SKM-1 treated with dmso at 0.1 percent for 144 hours (cell line): Measurements from ENCODE around the gene KLHL3.
"Not testable (repeated sequence)": the region's sequence is repeated elsewhere in the genome, so short reads cannot be mapped to it uniquely, and the experiment has no call there.

ENCODE experiments used
- DNase-seq: peaks from one replicate; lab custom pipeline; 2025; ENCODE audit not compliant: unreplicated experiment; lab: John Stamatoyannopoulos, UW

Gene KLHL3, protein sequence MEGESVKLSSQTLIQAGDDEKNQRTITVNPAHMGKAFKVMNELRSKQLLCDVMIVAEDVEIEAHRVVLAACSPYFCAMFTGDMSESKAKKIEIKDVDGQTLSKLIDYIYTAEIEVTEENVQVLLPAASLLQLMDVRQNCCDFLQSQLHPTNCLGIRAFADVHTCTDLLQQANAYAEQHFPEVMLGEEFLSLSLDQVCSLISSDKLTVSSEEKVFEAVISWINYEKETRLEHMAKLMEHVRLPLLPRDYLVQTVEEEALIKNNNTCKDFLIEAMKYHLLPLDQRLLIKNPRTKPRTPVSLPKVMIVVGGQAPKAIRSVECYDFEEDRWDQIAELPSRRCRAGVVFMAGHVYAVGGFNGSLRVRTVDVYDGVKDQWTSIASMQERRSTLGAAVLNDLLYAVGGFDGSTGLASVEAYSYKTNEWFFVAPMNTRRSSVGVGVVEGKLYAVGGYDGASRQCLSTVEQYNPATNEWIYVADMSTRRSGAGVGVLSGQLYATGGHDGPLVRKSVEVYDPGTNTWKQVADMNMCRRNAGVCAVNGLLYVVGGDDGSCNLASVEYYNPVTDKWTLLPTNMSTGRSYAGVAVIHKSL

DNA sequence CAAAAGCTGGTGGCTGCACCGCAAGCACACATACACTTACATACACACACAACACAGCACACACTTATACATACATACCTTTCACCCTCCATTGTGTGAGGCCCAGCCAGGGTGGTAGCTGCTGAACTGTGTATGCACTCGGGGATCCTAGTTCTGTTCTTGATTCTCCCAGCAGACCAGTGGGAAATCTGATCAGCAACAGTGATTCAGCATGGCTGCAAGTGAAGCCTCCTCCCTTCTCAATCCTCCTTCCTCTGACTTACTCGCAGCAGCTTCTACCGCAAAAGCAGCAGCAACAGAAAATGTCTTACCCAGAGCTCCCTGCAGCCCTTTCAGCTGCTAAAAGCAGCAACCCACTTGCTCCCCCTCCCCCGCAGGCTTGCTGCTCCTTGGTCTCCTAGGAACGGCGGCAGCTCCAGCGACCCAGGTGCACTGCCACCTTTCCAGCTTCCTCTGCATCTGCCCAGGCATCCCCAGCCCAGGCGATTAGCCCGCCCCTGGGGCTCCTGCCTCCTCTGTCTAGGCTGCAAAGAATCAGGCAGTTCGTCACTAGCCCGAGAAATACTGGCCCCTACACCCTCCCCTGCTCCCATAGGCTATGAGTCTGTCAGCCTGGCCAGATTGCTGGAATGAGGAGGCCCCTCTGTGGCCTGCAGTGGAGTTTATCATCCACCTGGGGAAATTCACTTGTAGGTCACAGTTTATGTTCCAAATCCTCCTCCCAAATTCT lies at the start of gene KLHL3:
Gene KLHL3 (minus strand): TSS at position 535 of the 730 bp plus-strand sequence. CDS start 443 bp downstream, at position 92.
- DNase-seq = no peak

DNA sequence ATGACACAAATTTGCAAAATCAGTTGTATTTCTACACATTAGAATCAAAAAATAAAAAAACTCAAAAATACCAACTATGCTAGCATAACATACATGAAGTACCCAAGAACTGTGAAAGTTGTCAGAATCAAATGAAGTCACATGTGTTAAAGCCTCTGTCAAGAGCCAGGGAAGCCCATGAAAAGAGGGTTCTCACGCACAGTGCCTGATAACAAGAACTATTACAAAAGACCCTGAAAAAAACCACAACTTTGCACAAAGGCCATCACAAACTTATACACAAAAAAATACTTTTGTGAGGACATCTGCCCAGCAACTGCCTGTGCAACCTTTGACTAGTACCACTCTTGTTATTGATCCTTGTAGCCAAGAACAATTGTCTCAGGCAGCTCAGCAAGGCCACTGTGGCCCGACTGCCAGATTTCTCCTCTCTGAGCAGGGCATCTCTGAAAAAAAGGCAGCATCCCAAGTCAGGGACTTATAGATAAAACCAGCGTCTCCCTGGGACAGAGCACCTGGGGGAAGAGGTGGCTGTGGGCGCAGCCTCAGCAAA lies 47.2 kb upstream of the KLHL3 start:
- no peak for DNase-seq

DNA sequence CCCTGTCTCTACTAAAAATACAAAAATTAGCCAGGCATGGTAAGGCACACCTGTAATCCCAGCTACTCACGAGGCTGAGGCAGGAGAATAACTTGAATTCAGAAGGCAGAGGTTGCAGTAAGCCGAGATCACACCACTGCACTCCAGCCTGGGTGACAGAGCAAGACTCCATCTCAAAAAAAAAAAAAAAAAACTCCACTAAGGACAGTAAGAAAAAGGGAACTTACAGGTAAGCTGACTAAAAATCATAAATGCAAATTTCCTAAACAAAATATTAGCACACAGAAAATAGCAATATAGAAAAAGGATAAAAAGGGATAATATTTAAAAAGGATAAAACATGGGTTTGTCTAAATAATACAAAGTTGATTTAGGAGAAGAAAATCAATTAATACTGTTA lies 46.2 kb upstream of the KLHL3 start:
- no peak for DNase-seq

DNA sequence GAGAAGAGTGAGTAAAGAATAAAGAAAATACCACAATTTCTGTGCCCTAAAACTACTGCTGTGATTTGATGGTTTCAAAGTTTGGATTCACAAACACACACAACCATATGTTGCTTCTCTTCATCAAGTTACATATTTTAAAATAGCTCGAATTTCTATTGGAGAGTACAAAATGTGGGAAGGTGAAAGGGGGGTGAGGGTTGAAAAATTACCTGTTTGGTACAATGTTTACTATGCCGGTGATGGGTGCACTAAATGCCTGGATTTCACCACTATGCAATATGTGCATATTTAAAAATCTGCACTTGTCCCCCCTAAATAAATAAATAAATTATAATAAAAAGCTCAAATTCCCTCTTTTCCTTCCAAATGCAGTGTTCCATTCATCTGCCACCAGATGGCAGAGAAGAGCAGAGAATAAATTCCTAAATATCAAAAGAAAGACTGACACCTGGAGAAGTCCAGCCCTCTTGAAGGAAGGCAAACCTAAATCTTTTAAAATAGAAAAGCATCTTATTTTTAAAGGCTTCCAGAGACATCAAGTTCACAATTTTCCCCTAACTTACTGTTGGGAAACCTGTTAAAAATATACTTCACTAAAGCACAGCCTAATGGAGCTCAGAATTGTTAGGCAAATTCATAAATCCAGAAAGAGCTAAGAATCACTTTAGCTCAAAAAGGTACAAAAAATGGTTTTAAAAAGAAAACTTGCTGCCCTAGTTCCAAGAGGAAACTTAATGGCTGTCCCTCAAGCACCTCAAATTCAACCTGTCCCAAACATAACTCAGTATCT lies 43.1 kb upstream of the KLHL3 start:
- DNase-seq = peak; percentile 12

DNA sequence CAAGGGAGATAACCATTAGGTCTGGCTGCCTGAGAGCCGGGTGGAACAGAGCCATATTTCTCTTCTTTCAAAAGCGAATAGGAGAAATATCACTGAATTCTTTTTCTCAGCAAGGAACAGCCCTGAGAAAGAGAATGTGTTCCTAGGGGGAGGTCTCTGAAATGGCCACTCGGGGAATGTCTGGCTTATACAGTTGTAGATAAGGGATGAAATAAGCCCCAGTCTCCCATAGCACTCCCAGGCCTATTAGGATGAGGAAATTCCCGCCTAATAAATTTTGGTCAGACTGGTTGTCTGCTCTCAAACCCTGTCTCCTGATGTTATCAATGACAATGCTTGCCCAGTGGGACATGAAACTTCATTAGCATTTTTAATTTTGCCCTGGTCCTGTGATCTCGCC lies 32.0 kb upstream of the KLHL3 start:
- not testable (repeated sequence) for DNase-seq

DNA sequence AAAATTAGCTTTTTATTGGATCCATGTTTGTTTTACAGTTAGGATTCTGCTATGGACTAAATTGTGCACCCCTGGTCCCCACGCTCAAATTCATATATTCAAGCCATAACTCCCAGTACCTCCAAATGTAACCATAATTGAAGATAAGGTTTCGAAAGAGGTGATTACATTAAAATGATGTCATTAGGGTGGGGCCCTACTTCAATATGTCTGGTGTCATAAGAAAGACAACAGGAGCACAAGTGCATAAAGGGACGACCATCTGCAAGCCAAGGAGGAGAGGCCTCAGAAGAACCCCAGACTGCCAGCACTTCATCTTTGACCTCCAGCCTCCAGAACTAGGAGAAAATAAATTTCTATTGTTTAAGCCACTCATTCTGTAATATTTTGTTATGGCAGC lies 25.7 kb upstream of the KLHL3 start:
- DNase-seq = no peak

DNA sequence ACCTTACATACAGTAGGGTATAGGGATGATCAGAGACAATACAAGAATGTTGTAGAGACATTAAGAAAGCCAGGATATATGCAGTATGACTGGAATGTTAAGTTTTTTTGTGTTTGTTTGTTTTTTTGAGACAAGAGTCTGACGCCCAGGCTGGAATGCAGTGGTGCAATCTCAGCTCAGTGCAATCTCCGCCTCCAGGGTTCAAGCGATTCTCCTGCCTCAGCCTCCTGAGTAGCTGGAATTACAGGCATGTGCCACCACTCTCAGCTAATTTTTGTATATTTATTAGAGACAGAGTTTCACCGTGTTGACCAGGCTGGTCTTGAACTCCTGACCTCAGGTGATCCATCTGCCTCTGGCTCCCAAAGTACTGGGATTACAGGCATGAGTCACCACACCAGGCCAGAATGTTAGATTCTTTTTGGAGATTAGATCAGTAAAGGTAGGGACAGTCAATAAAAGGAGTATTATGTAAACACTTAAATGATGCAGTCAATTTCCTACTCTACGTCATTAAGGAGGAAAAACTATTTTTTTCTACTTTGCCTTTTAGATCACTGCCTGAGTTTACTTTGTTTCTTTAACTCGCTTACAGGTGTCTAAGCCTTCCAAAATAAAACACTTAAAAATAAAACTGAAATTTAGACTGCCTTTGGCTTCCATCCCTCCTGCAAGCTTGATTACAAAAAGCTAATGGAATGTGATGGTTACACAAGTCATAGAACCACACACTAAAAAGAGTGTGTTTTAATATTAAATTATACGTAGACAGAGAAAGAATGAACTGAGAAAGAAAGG lies 25.0 kb upstream of the KLHL3 start:
- no peak for DNase-seq

DNA sequence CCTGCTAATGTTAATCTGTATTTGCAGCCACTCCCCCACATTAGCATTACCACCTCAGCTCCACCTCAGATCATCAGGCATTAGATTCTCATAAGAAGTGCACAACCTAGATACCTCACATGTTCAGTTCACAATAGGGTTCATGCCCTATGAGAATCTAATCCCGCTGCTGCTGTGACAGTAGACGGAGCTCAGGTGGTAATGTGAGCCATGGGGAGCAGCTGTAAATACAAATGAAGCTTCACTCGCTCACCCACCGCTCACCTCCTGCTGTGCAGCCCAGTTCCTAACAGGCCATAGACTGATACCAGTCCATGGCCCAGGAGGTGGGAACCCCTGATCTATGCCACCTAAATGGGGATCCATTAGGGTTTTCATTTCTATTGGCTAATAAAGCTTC lies 24.4 kb upstream of the KLHL3 start:
- DNase-seq = no peak

DNA sequence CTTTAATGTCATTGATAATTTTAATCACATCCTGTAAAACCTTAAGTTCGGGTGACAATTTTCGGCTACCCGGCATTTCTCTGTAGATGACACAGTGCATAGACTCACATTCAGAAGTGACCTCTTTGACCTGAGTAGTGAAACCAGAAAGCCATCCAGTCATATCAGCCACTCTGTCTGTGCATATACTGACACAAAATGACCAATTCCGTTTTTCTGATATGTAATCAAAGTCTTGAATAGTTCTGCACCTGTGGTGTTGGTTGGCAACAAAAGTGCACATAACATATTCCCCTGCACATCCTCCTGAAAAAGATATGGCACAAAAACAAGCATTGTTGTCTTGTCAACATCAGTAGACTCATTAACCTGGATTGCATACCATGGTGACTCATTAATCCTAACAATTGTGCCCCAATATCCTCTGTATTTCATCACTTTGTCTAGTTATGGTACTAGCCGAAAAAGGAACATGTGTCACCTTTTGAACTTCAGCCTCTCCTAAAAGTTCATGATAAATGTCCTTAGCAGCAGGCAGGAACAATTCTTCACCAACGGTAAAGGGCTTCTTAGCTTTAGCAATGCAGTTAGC lies 22.9 kb upstream of the KLHL3 start:
- DNase-seq = no peak

DNA sequence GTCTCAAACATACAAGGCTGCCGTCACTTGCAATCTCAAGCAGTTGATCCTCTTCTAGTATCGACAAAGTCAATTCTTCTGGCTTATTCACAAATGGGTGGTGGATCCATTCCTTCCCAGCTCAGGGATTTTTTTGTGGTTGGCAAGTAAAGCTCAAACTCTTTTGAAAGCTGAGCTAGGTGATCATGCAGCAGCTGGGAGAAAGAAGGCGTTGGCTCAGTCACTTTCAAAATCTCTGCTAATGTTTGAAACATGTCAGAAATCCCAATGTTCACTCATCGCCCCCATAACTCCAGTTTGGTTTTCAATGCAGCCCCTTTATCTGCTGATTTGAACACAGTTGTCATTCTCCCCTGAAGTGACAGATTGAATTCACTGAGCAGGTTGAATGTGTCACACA lies 22.2 kb upstream of the KLHL3 start:
- no peak for DNase-seq

DNA sequence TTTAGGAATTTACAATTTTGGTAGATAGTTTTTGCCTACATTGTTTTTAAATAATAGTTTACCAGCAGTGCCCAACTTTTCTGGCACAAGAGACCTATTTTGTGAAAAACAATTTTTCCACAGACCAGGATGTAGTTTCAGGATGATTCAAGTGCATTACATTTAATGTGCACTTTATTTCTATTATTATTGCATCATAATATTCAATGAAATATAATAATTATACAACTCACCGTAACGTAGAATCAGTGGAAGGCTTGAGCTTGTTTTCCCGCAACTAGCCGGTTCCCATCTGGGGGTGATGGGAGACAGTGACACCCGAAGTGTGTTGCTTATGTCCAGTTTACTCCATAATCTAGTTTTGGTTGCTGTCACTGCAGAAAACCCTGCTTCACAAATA lies 21.7 kb upstream of the KLHL3 start:
- DNase-seq = no peak

DNA sequence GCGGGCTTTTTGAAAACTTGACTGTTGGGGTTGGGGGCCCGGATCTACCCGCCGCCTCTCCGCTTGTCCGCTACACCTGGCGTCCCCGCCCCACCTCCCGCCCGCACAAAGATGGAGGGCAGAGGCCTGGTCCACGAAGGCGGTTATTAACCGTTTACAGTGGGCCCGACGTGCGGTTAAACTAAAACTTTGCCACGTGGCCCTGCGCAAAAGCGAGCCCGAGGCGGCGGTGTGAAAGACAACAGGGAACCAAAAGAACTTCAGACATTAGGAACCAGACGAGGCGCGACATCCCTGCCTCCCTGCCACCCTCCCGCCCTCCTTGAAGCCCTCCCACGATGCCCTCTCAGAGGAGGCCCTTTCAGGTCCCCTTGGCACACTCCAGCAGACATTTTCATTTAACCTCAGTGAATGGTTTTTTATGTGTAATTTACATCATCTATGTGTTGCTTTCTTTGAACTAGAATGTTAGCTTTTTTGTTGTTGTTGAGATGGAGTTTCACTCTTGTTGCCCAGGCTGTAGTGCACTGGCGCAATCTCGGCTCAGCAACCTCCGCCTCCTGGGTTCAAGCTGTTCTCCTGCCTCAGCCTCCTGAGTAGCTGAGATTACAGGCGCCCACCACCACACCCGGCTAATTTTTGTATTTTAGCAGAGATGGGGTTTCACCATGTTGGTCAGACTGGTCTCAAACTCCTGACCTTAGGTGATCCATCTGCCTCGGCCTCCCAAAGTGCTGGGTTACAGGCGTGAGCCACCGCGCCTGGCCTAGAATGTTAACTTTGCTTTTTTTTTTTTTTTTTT lies 19.3 kb upstream of the KLHL3 start:
- DNase-seq = no peak

DNA sequence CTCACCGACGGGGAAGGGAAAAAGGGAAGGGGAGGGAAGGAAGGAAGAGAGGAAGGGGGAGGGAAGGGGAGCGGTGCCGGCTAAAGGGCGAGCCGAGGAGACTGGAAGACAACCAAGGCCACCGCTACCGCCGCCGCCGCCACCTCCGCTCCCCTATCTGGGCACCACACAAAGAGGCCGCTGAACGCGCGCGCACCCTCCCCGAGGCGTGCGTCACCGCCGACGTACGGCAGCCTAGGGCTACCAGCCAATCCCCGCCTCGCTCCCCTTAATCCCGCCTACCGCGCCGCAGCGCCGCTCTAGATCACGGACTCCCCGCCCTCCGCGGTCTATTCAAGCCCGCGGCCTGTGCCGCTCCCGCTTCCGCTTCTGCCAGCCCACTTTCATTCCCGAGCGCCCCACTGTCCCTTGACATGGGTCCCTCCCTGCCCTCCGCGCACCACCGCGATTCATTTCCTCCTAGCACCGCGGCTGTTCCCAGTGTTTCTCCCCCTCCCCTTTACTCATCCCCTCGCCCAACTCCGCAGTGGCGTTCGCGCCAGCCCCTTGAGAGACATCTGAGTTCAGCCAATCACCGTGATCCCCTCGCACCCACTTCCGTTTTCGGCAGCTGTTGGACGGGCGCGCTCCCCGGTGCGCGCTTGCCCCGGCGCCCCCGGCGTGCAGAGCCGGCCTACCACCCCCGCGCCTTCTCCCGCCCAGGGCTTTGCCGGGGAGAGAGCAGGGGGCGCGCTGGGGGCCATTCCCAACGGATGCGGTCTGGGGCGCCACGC lies 18.5 kb upstream of the KLHL3 start, which contains the start of gene HNRNPA0:
Gene HNRNPA0 (minus strand): TSS at position 176 of the 773 bp plus-strand sequence. CDS start 297 bp downstream, outside the sequence.
- peak; percentile 97 for DNase-seq

DNA sequence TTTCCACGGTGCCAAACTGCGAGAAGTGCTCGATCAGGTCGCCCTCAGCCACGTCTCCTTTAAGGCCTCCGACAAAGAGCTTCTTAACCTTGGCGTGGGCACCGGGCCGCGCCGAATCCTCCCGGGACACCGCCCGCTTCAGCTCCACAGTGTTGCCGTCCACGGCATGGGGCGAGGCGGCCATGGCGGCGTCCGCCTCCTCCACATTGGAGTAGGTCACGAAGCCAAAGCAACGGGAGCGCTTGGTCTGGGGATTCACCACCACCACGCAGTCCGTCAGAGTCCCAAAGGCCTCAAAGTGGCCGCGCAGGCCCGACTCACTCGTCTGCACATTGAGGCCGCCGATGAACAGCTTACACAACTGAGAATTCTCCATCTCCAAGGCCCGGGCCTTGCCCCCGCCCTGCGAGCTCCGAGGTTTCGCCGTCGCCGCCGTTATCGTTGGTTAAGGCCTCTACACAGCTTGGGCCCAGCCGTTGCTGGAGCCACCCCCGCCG lies 17.9 kb upstream of the KLHL3 start:
- DNase-seq = no peak

DNA sequence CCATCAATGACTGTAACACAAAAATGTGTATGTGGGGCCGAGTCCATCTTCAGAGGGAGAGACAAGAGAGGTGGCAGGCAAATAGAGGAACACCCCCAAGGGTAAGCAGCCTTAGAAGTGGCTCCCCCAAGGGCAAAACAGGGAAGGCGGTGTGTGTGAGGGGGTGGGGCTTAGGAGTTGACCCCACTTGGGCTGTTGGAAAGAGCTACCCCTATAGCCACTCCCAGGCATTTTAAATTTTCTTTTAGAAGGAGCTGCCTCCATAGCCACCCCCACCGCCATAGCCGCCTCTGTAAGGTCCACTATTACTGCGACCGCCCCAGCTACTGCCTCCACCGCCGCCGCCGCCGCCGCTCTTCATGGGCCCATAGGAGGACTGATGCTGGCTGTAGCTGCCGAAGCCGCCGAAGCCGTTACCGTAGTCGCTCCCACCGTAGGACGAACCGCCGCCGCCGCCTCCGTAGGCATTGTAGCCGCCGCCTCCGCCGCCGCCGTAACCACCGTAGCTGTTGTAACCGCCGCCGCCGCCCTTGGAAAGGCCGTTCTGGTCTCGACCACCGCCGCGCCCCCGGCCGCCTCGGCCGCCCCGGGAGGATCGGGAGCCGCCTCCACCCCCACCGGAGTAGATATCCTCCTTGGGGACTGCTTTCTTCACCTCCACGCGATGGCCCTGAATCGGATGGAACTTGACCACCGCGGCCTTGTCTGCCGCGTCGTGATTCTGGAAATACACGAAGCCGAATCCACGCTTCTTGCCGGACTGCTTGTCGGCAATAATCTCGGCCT lies 17.2 kb upstream of the KLHL3 start:
- DNase-seq = peak; percentile 69

DNA sequence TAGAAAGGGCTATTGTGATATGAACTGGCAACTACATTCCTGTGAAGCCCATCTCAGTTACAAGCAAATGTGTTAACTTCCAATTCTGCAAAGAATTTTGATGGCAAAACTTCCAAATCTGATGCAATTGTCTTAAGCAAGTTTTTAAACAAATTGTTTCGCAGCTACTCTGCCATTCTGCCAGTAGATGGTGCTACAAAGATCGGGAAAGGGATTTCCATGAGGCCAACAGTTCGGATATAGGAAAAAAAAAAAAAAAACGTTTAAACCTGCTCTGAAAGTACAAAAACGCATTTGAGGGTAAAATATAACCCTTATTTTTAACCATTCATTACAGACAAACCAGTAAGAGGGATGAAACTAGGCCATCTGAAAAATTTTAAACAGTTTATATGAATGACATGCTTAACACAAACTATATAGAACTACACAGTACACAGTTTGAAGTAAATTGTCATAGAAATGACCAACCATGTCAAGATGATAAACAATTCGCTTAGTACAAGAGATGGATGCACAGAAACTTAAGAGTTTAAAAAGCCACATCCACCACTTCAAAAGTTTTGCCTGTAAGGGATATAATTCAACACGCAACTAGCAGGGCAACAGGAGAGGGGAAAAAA lies 16.1 kb upstream of the KLHL3 start:
- peak; percentile 47 for DNase-seq

DNA sequence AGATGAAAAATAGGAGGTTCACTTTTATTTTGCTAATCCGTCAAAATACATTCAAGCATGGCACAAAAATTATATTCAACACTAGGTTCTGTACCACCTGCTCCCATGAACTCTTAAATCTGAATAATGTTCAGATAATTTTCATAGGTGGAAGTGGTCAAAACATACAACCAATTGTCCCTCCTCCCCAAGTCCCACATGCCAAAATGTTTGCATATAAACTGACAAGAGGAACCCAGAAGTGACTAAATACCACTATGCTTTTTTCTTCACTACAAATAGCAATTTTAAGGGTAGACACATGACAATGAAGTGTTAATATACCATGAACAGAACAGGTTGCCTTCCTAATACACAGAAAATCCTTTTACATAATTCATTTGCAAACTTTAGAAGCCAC lies 14.5 kb upstream of the KLHL3 start:
- DNase-seq = no peak
